Stimulated activated CD4-positive, alpha-beta T cell treated with anti-CD3 and anti-CD28 coated beads, Interleukin-4, amount 100 ng/mL, for 1 hour (primary cell): Measurements from ENCODE around the gene PDE9A.

Experiments
- DNase-seq: peaks from one replicate; pipeline ENCODE4 v3.0.0-alpha.2; 2020

PDE9A gene

GRCh38 chr21:42673633-42674328, 20.4 kb downstream of the PDE9A start:
- DNase-seq: no peak

- no peak for DNase-seq
These were observed 21.0 kb downstream of the PDE9A start for GRCh38 chr21:42674351-42674940.

GRCh38 chr21:42675403-42675802, 22.0 kb downstream of the PDE9A start:
- DNase-seq: no peak

- DNase-seq: no peak
These were observed 23.4 kb downstream of the PDE9A start for GRCh38 chr21:42676808-42677207.

GRCh38 chr21:42677339-42678321, 24.2 kb downstream of the PDE9A start:
- no peak for DNase-seq

GRCh38 chr21:42678618-42679295, 25.3 kb downstream of the PDE9A start:
- no peak for DNase-seq

- DNase-seq: no peak
These were observed 26.1 kb downstream of the PDE9A start for GRCh38 chr21:42679319-42680057.

GRCh38 chr21:42680058-42680330, 26.6 kb downstream of the PDE9A start:
- no peak for DNase-seq

- DNase-seq: no peak
These were observed 27.0 kb downstream of the PDE9A start for GRCh38 chr21:42680429-42680828.

- no peak for DNase-seq
These were observed 28.1 kb downstream of the PDE9A start for GRCh38 chr21:42681296-42682206.

- no peak for DNase-seq
These were observed 29.3 kb downstream of the PDE9A start for GRCh38 chr21:42682661-42683210.

GRCh38 chr21:42683371-42684108, 30.1 kb downstream of the PDE9A start:
- peak; percentile 12 for DNase-seq

GRCh38 chr21:42684109-42684916, 30.9 kb downstream of the PDE9A start:
- DNase-seq: peak; percentile 47

GRCh38 chr21:42685036-42685435, 31.6 kb downstream of the PDE9A start:
- DNase-seq: no peak

GRCh38 chr21:42685954-42686500, 32.6 kb downstream of the PDE9A start:
- no peak for DNase-seq

GRCh38 chr21:42687796-42688195, 34.4 kb downstream of the PDE9A start:
- no peak for DNase-seq

- no peak for DNase-seq
These were observed 34.9 kb downstream of the PDE9A start for GRCh38 chr21:42688226-42688840.

- no peak for DNase-seq
These were observed 35.5 kb downstream of the PDE9A start for GRCh38 chr21:42688841-42689371.
